Measurements from ENCODE around the gene ERBB4. TPM values are rescaled to one million over a fixed set of nuclear protein-coding genes. Genes with fewer than 3 reads are reported as not detected.

The ERBB4 gene
- total RNA-seq, 1 donor from 2014 or later, result 1.2 TPM

DNA sequence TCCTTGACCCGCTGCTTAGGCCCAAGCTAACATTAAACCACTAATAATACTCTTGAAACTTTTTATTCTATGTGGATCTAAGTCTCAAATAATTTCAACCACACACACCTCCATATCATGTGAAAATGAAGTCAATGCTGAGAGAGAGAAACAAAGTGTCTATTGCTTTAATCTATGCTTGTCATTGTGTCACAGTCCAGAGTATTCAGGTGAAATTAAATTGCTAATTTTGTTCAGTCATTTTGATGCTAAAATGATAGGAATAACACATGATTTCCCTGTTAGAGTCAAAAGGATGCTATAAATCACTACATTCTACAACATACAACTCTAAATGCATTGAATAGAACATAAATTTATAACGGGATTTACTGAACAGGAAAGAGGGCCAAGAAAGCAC is 195.4 kb downstream of the ERBB4 start:
- H3K4me1 Mint-ChIP-seq (ENCODE audit: low read depth, unreplicated experiment), result no peaks in the 10 kb centered on the region
- H3K27me3 ChIP-seq (ENCODE audit: insufficient read depth, low read length), result no peaks in the 10 kb centered on the region
- DNase-seq (ENCODE audit: low read depth) (no peak), FAIRE-seq (no peak)
- H3K36me3 ChIP-seq (ENCODE audit: insufficient read depth, low read length), result no peaks in the 10 kb centered on the region
- no peaks in the 10 kb centered on the region for H3K36me3 Mint-ChIP-seq (ENCODE audit: low read depth, unreplicated experiment)
- no peak overlapping the region for H3K9ac ChIP-seq (ENCODE audit: low read length)
- peaks cover 4% of the 10 kb centered on the region for H3K9me3 Mint-ChIP-seq (ENCODE audit: unreplicated experiment)
- H3K27me3 Mint-ChIP-seq (ENCODE audit: low read depth, unreplicated experiment), result no peaks in the 10 kb centered on the region
- no peak overlapping the region for H3K4me3 ChIP-seq (ENCODE audit: insufficient read depth, low read depth, low read length)
- H3K9me3 ChIP-seq (ENCODE audit: insufficient read depth, low read depth, low read length), result no peaks in the 10 kb centered on the region
- H3K79me2 ChIP-seq (ENCODE audit: insufficient read depth, low read length), result no peaks in the 10 kb centered on the region
- H3K4me2 ChIP-seq (ENCODE audit: low read length), result no peak overlapping the region
- TF ChIP-seq, protein P1, sequence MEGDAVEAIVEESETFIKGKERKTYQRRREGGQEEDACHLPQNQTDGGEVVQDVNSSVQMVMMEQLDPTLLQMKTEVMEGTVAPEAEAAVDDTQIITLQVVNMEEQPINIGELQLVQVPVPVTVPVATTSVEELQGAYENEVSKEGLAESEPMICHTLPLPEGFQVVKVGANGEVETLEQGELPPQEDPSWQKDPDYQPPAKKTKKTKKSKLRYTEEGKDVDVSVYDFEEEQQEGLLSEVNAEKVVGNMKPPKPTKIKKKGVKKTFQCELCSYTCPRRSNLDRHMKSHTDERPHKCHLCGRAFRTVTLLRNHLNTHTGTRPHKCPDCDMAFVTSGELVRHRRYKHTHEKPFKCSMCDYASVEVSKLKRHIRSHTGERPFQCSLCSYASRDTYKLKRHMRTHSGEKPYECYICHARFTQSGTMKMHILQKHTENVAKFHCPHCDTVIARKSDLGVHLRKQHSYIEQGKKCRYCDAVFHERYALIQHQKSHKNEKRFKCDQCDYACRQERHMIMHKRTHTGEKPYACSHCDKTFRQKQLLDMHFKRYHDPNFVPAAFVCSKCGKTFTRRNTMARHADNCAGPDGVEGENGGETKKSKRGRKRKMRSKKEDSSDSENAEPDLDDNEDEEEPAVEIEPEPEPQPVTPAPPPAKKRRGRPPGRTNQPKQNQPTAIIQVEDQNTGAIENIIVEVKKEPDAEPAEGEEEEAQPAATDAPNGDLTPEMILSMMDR (IDR thresholded peaks at IDR 0.05; ENCODE audit: insufficient read depth, low read depth, low read length), result no peak
- TF ChIP-seq EZH2 (IDR thresholded peaks at IDR 0.05; ENCODE audit: insufficient read depth, low read length), result no peak
- H4K20me1 ChIP-seq (ENCODE audit: insufficient read depth, low read length), result no peaks in the 10 kb centered on the region
- H3K4me3 Mint-ChIP-seq (ENCODE audit: unreplicated experiment), result no peak overlapping the region
- no peak overlapping the region for H3K27ac Mint-ChIP-seq (ENCODE audit: unreplicated experiment)
- H3K27ac ChIP-seq (ENCODE audit: low read depth, low read length), result no peak overlapping the region
- no peak overlapping the region for H2AFZ ChIP-seq (ENCODE audit: low read depth, low read length)
- H3K4me1 ChIP-seq (ENCODE audit: insufficient read depth, low read length), result no peaks in the 10 kb centered on the region

DNA sequence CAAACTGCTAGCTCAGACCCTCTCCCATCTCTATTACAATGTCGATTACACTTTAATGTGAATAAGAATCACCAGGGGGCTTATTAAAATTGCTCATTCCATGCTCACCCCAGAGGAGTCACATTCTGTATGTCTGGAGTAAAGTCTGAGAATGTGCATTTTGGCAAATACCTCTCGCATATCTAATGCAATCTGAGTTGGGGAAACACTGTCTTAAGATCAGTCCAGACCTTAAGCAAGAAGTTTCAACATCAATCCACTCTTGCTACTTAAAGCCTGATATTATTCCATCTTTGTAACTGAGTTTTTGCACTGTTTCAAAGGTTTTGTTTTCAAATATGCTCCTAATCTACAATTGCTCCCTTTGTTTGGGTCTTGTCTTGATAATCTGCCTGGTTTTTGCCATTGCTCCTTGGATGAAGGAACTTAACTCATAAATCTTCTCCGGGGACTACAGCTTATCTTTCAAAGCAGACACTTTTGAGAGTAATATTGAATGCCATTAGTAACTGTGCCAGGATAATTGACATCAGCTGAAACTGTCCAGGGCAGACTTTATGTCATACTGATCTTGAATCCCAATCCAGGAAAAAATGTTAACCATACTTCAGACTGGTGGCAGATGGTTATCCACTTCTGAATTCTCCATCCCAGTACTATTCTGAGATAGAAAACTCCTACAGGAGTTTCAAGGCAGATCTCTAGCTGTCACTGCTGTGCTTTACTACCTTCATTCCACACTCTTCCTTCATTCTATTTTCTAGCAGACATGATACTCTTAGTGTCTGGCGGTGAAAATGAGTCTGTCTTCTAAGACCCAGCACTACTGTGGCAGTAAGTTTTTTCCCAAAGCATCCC is 200.9 kb downstream of the ERBB4 start:
- Mint-ChIP-seq H3K4me1 (ENCODE audit: low read depth, unreplicated experiment) (peaks cover 4% of the 10 kb centered on the region), H3K27ac (ENCODE audit: unreplicated experiment) (no peak overlapping the region), H3K9me3 (ENCODE audit: unreplicated experiment) (no peaks in the 10 kb centered on the region), H3K27me3 (ENCODE audit: low read depth, unreplicated experiment) (no peaks in the 10 kb centered on the region), H3K4me3 (ENCODE audit: unreplicated experiment) (no peak overlapping the region), H3K36me3 (ENCODE audit: low read depth, unreplicated experiment) (no peaks in the 10 kb centered on the region)
- FAIRE-seq, result no peak
- DNase-seq (ENCODE audit: low read depth), result no peak
- Histone ChIP-seq H3K9ac (ENCODE audit: low read length) (no peak overlapping the region), H3K4me1 (ENCODE audit: insufficient read depth, low read length) (no peaks in the 10 kb centered on the region), H3K79me2 (ENCODE audit: insufficient read depth, low read length) (no peaks in the 10 kb centered on the region), H4K20me1 (ENCODE audit: insufficient read depth, low read length) (no peaks in the 10 kb centered on the region), H3K36me3 (ENCODE audit: insufficient read depth, low read length) (no peaks in the 10 kb centered on the region), H2AFZ (ENCODE audit: low read depth, low read length) (no peak overlapping the region), H3K4me3 (ENCODE audit: insufficient read depth, low read depth, low read length) (no peak overlapping the region), H3K27ac (ENCODE audit: low read depth, low read length) (no peak overlapping the region), H3K27me3 (ENCODE audit: insufficient read depth, low read length) (no peaks in the 10 kb centered on the region), H3K9me3 (ENCODE audit: insufficient read depth, low read depth, low read length) (no peaks in the 10 kb centered on the region), H3K4me2 (ENCODE audit: low read length) (no peak overlapping the region)
- TF ChIP-seq, protein P1 (IDR thresholded peaks at IDR 0.05; ENCODE audit: insufficient read depth, low read depth, low read length), result no peak
- TF ChIP-seq EZH2 (IDR thresholded peaks at IDR 0.05; ENCODE audit: insufficient read depth, low read length), result no peak

DNA sequence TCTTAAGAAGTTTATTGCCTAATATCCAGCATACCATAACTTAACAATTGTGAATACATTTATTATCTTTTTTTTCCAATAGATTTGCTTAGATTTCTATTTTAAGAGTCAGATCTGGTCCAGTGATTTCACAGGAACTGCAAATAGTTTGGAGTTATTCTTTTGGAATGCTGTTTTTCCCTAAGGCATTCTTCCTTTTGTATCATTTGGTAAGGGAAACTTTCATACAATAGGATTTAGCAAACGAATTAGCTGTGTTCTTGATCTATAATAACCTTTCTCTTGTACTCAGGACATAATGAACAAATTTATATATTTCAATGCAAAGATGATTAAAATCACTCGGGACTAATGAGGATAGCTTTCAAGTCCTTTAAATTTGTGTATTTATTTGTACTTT is 201.6 kb downstream of the ERBB4 start:
- Mint-ChIP-seq H3K9me3 (ENCODE audit: unreplicated experiment) (no peaks in the 10 kb centered on the region), H3K27ac (ENCODE audit: unreplicated experiment) (no peak overlapping the region), H3K4me3 (ENCODE audit: unreplicated experiment) (no peak overlapping the region), H3K27me3 (ENCODE audit: low read depth, unreplicated experiment) (no peaks in the 10 kb centered on the region), H3K36me3 (ENCODE audit: low read depth, unreplicated experiment) (no peaks in the 10 kb centered on the region), H3K4me1 (ENCODE audit: low read depth, unreplicated experiment) (peaks cover 4% of the 10 kb centered on the region)
- Histone ChIP-seq H3K4me3 (ENCODE audit: insufficient read depth, low read depth, low read length) (no peak overlapping the region), H3K9ac (ENCODE audit: low read length) (no peak overlapping the region), H3K9me3 (ENCODE audit: insufficient read depth, low read depth, low read length) (no peaks in the 10 kb centered on the region), H3K4me1 (ENCODE audit: insufficient read depth, low read length) (no peaks in the 10 kb centered on the region), H3K4me2 (ENCODE audit: low read length) (no peak overlapping the region), H3K27me3 (ENCODE audit: insufficient read depth, low read length) (no peaks in the 10 kb centered on the region), H3K79me2 (ENCODE audit: insufficient read depth, low read length) (no peaks in the 10 kb centered on the region), H2AFZ (ENCODE audit: low read depth, low read length) (no peak overlapping the region), H4K20me1 (ENCODE audit: insufficient read depth, low read length) (no peaks in the 10 kb centered on the region), H3K27ac (ENCODE audit: low read depth, low read length) (no peak overlapping the region), H3K36me3 (ENCODE audit: insufficient read depth, low read length) (no peaks in the 10 kb centered on the region)
- no peak for DNase-seq (ENCODE audit: low read depth)
- no peak for TF ChIP-seq EZH2 (IDR thresholded peaks at IDR 0.05; ENCODE audit: insufficient read depth, low read length)
- TF ChIP-seq, protein P1 (IDR thresholded peaks at IDR 0.05; ENCODE audit: insufficient read depth, low read depth, low read length), result no peak
- no peak for FAIRE-seq

All from astrocyte (in vitro differentiated cells and primary cell).